ENCODE results near the gene LRRC27.
A peak's percentile ranks its signal among the peaks of the same experiment; 100 is the strongest.

GRCh38 chr10:132419538-132420468 is 87.8 kb downstream of the LRRC27 start:
- TF ChIP-seq CTCF (IDR thresholded peaks at IDR 0.05) = no peak
- no peak for TF ChIP-seq EP300 (IDR thresholded peaks at IDR 0.05)
- peak in 1 of 4 donors; percentile 43 for TF ChIP-seq POLR2AphosphoS5 (IDR thresholded peaks at IDR 0.05)
- no peak for TF ChIP-seq POLR2A (IDR thresholded peaks at IDR 0.05)
